Measurements from ENCODE around the gene ACTN2.

ACTN2 gene

DNA sequence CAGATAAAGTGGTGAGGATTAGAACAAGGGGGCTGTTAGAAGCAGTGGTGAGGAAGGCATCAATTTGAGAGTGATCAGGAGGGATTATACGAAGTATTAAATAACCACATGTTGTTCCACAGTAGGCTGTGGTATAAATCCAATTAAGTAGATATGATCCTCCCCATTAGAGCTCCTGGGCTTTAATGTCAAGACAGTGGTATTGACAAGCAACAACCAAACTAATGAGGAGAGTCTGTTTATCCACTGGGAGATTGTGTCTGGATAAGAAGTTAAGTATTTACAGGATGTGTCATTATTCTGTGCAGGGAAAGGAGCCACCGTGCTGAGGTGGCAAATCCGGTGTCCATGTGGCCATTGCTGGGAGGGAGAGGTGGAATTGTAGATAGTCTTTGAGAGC, 5.8 kb downstream of the ACTN2 start:
- no peak for DNase-seq

DNA sequence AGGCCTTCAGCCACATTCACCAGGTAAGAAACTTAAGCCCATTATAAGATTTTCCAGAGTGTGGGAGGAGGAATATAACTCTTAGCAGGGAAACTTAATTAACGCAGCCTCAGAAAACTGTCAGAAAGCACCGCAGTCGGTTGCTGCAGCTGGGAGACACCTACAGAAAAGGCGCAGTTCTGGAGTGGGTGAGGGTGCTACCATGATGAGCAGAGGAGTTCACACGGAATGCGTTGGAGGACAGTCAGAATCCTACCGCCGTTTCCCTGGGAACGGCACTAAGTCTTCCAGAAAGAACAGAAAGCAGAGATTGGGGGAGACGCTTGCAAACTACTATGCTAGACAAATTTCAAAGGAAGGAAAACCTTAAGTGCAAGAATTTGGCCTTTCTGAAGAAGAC, 6.4 kb downstream of the ACTN2 start:
- DNase-seq: no peak

DNA sequence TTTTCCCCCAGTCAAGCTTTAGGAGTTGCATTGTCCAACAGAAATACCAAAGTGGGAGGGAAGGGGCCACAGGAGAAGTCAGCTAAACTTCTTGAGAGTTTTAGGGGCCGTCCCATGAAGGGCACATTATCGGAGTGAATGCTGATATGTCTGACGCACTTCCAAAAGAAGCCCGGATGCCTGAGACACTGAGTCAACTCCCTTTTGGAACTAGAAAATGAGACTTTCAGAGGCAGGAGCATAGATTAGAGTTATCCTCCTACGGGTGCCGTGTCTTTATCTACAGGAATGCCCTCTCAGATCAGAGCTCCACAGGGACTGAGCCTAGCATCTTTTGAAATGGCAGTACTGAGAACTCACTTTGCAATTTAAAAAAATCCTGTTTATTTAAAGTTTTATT, 13.1 kb downstream of the ACTN2 start:
- no peak for DNase-seq

DNA sequence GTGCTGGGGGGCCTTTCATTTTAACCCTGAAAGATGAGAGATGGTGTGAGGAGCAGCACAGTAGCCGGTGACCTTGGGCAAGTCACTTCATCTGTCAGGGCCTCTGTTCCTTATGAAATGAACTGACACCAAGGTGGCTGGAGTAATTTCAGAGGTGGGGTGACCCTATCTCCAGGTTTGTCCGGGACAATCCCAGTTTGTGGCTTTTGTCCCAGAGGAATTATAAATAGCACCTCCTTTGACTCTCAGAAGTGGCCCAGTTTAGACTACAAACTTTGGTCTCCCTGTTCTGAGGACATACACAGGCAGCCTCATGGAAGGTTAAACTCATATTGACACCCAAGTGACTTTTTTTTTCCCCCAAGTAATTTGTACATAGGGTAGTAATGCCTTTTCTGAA, 14.6 kb downstream of the ACTN2 start:
- DNase-seq: no peak

DNA sequence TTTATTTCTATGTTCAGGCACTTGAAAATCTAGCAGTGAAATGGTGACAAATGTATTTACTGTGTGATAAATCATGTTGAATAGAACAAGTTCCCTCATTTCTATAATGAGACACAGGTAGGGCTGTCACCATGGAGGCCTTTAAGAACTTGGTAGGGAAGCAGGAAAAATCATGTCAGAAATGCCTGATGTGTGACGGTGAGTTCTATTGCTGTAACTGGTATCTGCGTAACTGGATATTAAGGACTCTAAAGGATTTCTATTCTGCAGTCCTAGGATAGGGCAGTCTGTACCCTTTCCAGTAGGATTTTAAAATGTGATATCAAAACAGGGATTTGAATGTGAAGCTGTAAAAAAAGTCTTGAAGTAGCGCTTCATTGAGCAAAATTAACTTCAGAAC, 15.5 kb downstream of the ACTN2 start:
- no peak for DNase-seq

DNA sequence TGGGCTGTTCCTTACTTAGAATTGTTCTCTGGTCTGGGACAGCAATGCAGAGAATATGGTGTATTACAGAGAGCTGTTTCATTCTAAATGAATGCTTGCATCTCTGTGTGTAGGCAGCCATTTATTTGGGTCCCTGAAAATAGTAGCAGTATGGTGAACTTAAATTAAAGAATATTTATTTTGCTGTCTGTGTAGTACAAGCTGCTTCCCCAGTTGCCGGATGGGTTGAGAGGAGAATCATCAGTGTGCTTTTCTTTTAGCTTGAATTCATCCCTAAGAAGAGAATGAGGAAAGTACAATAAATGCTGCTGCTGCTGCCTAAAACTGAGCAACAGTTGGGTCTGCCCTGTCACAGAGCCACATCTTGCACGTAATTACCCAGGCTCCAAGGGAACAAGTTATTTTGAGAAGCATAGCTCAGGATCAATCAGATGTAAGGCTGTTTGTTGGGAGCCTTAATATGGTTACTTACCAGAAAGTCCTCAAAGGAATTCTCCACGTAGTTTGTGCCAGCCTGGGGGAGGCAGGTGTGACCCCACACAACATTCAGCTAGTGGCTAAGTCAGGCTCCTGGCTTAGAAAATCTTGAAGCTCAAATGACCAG, 16.6 kb downstream of the ACTN2 start:
- no peak for DNase-seq

DNA sequence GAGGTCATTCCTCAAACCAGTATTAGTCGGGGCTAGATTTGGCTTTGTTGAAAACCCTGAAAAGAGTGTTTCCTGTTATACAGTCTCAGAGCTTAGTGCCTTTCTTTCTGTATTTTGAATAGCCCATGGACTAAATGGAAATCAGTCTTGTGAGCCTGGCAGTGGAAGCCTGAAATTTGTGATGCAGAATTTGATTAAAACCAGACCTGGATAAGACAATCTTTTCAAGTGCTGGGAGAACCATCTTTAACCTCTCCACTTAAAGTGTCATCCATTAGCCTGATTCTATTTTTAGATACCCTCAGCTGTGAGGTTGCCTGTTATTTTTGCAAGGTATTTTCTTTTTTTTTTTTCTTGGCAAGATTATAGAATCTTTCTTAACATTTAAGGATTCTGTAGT, 19.5 kb downstream of the ACTN2 start:
- DNase-seq: no peak

DNA sequence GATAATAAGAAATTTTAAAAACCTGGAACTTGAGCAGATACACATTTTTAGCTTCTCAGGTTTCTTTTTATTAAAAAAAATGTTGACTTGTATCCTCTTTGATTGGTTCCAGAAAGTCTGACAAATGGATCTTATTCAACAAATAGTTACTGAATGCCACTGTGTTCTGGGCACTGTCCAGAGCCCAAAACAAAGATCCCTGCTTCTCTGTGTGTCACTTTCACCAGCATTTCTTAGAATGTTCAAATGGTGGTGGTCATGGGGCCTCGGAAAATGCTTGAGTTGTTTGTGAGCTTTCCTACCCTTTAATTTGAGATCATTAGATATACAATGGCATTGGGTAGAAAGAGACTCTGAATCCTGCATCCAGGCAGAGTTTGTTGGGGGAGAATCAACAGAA, 19.9 kb downstream of the ACTN2 start:
- DNase-seq: no peak

DNA sequence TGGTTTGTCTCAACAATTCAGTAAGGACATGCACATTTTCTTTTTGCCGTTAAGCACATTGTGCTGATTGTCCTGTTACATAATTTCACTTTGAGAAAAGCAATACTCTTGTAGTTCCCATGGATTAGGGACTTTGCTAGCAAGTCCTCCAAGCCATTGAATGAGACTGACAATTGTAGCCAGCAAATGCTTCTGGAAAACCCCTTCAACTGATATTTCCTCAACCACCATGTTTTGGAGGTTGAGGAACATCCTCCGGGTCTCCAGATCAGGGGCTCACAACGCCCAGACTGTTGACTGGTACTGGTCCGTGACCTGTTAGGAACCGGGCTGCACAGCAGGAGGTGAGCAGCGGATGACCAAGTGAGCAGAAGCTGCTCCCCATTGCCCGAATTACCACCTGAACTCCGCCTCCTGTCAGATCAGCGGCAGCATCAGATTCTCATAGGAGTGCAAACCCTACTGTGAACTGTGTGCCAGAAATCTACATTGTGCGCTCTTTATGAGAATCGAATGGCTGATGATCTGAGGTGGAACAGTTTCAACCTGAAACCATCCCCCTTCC, 24.1 kb downstream of the ACTN2 start:
- DNase-seq: no peak

DNA sequence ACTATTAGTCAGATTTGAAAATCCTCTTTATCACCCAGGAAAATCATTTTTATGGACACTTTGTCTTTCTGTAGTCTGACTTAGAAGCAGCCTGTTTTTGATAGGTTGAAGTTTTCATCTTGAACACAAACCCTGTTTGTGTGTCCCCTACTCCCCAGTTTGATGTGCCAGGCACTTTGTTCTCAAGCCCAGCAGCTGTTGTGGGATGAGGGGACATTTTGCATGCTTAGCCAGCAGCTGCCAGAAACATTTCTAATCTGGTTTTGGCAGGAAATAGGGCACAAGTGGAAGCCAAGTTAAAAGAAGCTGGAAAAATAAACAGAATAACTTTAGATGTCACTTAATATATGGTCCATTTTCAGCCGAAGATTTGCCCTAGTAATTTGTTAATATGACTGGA, 29.9 kb downstream of the ACTN2 start:
- no peak for DNase-seq

DNA sequence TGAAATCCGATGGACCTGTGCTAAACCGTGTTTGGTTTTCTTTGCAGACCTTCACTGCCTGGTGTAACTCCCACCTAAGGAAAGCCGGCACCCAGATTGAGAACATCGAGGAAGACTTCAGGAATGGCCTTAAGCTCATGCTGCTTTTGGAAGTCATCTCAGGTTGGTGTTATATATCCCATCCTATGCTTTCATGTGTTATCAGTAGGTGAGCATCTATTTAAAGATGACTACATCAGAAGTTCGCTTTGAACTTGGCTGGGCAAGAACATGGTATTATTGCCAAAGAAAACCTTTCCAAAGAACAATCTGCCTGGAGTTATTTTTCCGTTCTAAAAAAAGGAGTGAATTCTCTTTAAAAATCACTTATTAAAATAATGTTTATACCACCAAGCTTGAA, 31.5 kb downstream of the ACTN2 start:
- DNase-seq: no peak

DNA sequence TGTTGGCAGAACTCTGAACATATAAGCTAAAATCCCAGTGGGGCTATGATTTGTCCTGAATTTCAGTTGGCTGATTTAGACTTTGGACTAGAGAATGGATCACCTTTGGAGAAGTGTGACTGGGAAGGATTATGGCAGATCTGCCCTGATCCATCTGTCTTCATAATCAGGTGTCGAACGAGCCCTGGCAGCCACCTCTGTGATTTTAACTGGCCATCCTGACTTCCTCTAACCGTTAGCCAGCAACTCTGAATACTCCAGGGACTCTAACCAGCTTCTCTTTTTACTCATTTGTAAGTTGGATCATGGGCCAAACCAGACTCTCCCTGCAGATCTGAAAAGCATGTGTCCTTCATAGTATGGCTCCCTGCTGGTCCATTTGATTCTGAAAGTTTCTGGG, 32.0 kb downstream of the ACTN2 start:
- DNase-seq: no peak

DNA sequence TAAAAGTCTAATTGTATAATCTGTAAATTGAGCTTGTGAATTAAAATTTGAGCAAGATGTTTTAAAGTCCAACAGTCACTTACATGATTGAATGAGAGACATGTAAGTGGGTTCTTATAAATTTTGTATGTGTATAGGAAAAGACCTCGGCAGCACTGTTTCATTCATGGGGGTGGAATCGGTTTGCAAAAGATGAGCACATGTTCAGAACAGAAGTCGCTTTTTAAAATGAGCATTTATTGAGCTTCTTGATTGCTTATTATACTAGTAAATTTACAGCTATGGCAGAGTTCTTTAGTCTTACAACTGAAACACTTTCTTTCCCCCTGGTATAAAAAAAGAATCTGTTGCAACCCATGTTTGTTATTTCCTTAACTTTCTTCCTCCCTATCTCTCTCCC, 33.9 kb downstream of the ACTN2 start:
- no peak for DNase-seq

DNA sequence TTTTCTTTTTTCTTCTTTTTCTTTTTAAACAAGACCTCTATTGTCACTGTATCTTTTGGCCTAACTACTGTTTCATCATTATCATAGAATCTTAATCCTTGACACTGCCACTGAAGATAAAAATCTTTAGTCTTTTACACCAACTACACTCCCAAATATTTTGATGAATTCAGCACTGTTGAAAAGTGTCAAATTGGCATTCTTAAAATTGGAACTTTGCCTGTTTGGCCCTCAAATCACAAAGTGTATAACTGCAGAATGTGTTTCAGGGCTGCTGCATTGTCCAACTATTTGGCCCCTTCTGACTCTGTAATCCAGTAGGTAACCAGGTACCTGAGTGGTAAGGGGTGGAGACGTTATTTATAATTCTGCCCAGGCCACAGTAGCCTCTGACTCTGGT, 34.3 kb downstream of the ACTN2 start:
- no peak for DNase-seq

DNA sequence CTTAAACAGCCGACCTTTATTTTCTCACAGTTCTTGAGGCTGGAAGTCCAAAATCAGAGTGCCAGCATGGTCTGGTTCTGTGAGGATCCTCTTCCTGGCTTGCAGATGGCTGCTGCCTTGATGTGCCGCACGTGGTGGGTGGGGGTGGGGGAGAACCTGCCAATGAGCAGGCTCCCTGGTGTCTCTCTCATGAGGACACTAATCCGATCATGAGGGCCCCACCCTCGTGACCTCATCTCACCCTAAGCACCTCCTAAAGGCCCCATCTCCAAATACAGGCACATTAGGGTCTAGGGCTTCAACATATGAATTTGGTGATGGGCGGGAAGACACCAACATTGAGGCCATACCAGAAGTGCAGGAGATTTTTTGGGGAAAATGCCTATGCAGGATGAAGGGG, 37.8 kb downstream of the ACTN2 start:
- DNase-seq: no peak

DNA sequence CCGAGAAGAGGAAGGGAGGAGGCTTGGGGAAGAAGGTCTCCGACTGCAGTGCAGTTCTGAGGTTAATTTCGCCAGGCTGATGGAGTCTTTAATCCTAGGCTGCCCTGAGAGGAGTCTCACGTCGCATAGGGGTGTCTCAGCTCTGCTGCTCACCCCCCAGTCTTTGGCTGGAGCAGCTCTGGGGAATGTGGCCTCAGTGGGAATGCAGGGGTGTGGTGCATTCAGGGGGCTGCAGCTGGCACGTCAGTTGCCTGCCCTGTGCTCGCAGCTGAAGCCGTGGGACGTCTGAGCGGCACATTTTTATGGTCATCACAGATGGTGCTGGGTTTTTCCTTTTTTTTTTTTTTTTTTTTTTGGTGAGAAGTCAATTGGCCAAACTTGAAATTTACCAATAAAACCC, 38.2 kb downstream of the ACTN2 start:
- DNase-seq: no peak

DNA sequence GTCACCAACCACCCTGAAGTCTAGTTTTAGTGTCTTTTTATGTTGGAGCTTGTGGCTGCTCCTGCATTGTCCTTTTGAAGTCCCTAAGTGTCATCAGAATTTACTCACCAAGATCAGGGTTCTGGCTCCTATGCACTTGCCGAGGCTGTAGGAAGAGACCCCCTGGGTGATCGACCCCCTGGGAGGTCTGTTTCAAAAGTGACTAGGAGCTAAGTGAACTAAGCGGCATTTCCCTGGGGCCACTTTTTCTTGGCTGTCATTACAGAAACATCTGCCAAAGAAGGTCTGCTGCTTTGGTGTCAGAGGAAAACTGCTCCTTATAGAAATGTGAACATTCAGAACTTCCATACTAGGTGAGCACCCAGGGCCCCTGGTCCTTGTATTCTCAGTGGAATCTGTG, 39.4 kb downstream of the ACTN2 start:
- DNase-seq: no peak

DNA sequence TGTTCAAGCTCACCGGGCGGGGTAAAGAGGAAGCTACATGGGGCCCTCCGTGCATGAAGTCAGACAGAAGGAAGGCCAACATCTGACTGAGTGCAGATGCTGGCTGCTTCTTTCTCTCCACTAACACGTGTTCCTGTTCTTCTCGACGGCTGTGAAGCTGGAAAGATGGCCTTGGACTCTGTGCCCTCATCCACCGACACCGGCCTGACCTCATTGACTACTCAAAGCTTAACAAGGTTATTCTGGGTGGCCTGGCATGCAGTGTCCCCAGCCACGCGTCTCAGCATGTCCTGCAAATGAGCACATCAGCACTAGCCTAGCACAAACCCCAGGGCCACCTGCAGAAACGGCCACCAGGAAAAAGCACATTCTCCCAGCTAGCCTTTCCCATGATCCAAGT, 41.2 kb downstream of the ACTN2 start:
- no peak for DNase-seq

DNA sequence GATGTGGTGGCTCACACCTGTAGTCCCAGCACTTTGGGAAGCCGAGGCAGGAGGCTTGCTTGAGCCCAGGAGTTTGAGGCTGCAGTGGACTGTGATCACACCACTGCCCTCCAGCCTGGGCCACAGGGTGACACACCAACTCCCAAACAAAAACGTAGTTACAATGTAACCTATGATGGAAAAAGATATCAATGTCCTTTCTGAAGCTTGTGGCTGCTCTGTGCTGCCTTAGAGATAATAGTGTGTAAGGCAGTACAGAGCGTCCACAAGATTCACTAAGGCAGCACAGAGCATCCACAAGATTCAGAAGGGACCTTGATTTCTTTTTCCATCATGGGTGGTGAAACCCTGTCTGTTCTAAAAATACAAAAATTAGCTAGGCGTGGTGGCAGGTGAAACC, 42.5 kb downstream of the ACTN2 start:
- no peak for DNase-seq

DNA sequence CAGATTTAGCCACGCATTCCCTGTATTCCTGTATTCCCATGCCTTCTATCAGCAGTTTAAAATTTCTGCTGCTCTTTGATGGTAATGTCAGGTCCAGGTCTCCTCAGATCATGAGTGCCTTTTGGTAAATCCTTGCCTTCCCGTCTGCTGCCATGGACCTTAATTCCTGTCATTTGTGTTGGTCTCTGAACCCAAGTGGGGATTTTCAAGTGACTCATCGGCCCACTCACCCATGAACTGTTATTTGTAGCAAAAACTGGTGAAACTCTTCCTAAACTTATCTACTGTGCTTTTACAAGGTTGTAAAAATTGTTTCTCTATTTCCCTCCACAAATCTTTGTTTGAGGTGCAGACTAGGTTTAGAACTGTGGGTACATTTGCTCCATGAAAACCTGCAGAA, 47.4 kb downstream of the ACTN2 start:
- no peak for DNase-seq

DNA sequence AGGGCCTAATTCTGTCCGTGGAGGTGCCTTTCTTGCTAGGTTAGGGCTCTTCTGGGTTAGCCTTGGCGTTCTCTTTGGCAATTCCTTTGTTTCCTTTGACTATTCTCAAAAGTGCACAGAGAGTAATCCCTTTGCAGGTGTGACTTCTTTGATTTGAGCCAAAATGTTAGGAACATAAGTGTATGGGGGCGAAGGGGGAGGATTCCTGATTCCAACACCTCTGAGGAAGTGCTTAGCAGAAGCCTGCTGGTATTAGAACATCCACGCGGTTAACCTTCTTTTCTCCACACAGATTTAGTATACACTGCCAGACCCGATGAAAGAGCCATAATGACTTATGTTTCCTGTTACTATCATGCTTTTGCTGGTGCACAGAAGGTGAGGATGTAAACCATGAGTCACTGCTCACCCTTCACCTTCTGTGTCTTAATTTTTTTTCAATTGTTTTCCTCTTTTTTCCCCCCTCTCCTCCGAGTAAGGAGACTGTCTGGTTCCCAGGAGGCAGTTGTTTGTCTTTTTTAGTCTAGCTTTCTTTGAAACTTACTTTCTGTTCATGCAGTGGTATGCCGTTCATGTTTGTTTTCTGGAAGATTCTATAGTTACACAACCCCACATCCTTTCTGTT, 48.0 kb downstream of the ACTN2 start:
- DNase-seq: no peak

DNA sequence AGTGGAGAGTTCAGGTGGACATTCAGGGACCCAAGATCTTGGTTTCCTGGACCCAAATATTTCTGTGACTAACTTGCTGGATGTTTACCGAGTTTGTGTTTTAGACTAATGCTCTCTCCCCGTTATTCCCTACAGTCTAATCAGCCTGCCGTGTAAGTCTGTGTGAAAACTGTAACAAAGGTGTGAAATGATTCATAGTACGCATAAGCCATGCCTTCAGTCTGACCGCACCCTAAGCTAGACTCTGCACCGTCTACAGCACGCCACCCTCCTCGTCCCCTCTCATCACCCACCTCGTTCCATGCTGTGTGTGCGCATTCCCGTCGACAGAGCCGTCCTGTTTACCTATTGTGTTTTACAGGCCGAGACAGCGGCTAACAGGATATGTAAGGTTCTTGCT, 50.5 kb downstream of the ACTN2 start:
- no peak for DNase-seq

DNA sequence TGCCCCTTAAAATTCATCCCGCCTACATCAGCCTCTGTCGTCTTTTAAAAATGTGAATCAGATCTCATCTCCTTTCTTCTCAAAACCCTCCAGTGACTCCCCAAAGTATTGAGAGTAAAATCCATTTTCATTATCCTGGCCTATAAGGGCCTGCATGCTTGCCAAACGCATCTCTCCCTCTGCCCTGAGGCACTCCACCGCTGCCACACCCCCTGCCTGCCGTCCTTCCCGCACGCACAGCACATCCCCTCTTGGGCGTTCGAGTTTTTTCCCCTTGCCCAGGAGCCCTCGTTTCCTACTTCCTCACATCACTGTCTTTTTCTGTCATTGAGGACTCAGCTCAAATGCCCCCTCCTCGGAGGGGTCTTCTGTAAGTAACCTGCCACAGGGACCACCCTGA, 55.5 kb downstream of the ACTN2 start:
- no peak for DNase-seq

DNA sequence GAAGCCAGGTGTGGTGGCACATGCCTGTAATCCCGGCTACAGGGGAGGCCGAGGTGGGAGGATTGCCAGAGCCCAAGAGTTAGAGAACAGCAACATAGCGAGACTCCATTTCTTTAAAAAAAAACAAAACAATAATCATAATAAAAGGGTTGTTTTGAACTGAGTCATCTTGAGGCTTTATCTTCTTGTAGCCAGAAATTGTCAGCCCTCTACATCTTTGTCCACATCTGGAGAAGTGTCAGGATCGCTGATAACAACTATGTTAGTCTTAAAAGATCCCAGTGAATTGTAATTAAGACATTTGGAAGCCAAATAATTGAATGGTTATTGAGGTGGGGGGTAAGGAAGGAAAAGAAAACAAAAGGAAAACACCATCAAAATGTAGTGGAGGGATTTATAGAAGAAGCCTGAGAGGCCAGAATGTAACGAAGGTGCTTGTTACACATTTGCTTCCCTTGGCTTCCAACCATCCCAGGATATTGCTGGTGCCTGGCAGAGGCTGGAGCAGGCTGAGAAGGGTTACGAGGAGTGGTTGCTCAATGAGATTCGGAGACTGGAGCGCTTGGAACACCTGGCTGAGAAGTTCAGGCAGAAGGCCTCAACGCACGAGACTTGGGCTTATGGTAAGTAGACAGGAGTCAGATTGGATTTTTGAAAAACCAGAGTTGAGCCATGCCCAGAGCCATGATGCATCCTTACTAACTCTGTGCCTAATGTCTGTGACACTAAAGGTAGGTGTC, 56.3 kb downstream of the ACTN2 start:
- DNase-seq: no peak
